Tracheal epithelial cell (primary cell): ENCODE measurements around the gene FOXM1. TPM values are rescaled to one million over a fixed set of nuclear protein-coding genes. Genes with fewer than 3 reads are reported as not detected.

Experiments used
- total RNA-seq: library from RNA; depleted of rRNA; stranded (reverse); fragments of >200 nt; gene quantifications from 2 replicates; pipeline ENCODE4 v1.2.1, GENCODE V29; 2014

The FOXM1 gene
- total RNA-seq, result 0.48 and 0.64 TPM in 2 replicates

GRCh38 chr12:2877047-2877952 lies at the start of gene FOXM1, which contains the start of gene RHNO1:
TSS of gene FOXM1 (minus strand) at chr12:2877174. CDS start at chr12:2874478, 2,696 bp downstream.
TSS of gene RHNO1 (plus strand) at chr12:2877223. CDS start at chr12:2885367, 8,144 bp downstream.

GRCh38 chr12:2890388-2891239 lies 13.6 kb upstream of the FOXM1 start, which contains the start of gene TULP3:
TSS of gene TULP3 (plus strand) at chr12:2890891. CDS start at chr12:2890948, 57 bp downstream.

GRCh38 chr12:2857021-2857431 lies 19.9 kb downstream of the FOXM1 start, which contains the start of gene TEX52:
TSS of gene TEX52 (minus strand) at chr12:2857039. CDS start at chr12:2857026, 13 bp downstream.

DNA sequence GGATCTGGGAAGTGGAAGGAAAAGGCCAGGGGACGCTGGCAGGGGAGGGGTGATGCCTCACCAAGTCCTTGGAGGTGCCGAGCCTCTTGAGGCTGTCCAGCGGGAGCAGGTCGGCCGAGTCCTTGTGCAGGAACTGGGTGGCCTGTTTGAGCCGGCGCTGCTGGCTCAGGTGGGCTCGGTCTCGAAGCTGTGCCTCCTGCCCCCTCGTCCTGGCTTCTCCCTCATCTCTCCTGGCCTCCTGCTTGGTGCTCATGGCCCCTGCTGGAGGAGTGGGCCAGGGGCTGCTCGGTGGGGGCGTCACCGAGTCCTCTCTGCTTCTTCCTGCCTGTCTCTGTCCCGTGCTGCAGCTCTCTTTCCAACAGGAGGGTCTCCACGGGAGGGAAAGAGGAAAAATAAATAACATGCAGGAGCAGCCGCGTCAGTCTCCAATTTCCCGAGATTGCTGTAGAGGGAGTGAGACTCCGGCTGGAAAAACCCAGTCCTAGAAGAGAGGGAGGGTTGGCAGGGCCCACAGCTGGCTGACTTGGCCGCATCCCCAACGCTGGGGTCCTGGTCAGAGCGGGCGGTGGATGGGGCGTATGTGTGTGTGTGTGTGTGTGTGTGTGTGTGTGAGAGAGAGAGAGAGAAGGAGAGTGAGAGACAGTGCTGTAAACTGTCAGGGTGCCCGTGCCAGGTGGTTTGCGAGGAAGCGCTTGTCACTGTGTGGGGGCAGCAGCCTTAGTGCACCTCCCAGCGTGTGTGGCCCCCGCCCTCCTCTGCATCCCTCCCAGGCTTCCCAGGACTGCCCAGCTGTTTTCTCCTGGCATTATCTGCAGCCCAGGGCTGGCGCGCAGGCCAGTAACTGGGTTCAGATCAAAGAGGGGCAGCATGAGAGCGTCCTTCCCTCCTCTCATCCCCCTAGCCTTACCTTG lies 42.1 kb downstream of the FOXM1 start, which contains the start of gene NRIP2:
Gene NRIP2 (minus strand): TSS at position 455 of the 911 bp plus-strand sequence. CDS start 52 bp downstream, at position 403.

DNA sequence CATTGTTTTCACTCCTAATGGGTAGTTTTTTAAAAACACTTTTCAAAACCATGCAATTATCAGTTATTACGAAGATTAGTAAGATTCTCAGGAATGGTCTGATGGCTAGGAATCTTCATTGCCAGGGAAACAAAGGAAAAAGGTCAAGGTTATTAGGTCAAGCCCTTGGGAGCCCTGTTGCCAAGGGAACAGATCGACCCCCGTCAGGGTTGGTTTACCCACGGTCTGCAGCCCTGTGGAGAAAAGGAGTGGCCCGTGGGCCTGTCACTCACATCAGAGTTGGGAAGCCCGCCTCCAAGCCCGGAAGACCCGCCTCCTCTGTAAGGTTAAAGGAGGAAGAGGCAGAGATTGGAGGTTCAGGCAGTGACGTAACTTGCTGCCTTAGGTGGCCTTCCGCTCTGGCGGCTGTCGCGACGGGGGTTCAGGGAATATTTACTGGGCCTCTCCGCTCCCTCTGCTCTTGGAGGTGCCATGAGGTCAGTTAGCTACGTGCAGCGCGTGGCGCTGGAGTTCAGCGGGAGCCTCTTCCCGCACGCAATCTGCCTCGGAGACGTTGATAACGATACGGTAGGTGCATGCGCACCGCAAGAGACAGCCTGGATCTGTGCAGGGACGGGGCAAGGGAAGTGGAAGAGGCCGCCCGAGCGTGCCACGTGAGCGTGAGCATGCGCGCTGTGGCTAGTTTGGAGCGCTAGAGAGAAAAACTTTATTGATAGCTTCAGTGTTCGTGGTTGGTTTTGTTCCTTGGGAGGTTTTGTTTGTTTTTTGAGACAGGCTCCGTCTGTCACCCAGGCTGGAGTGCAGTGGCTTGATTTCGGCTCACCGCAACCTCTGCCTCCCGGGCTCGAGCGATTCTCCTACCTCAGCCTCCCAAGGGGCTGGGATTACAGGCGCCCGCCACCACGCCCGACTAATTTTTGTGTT lies 64.4 kb downstream of the FOXM1 start, which contains the start of gene ITFG2:
Gene ITFG2 (plus strand): TSS at position 379 of the 924 bp plus-strand sequence. CDS start 93 bp downstream, at position 472.

Other genes starting within 250 kb of the FOXM1 start
- 96.1 and 109 TPM in 2 replicates for gene FKBP4, start 82.2 kb downstream of the FOXM1 start, total RNA-seq
- gene ITFG2, start 64.5 kb downstream of the FOXM1 start, total RNA-seq, result 8.9 and 13.2 TPM in 2 replicates
- not detected in 2 replicates for gene NRIP2, start 42.1 kb downstream of the FOXM1 start, total RNA-seq
- gene TEX52, start 20.1 kb downstream of the FOXM1 start, total RNA-seq, result not detected in 2 replicates
- 14.9 and 23.7 TPM in 2 replicates for gene RHNO1, start within 50 bp of the FOXM1 start, total RNA-seq
- gene TULP3, start 13.7 kb upstream of the FOXM1 start, total RNA-seq, result 9.4 and 12.5 TPM in 2 replicates
- 2.8 and 5.1 TPM in 2 replicates for gene TEAD4, start 82.2 kb upstream of the FOXM1 start, total RNA-seq
- 3.4 and 10.6 TPM in 2 replicates for gene TSPAN9, start 200.2 kb upstream of the FOXM1 start, total RNA-seq